Occipital lobe (tissue), 1 donor: Measurements from ENCODE around the gene TNFRSF21. TPM values are rescaled to one million over a fixed set of nuclear protein-coding genes. Genes with fewer than 3 reads are reported as not detected.

Experiments used
- total RNA-seq: library from RNA; depleted of rRNA; stranded (reverse); fragments of >200 nt; gene quantifications from one replicate; pipeline ENCODE4 v1.2.3, GENCODE V29; 2014

TNFRSF21 gene
- total RNA-seq, 1 donor from 2014 or later, result 42.6 TPM

Other genes starting within 250 kb of the TNFRSF21 start
- gene CD2AP, start 167.9 kb upstream of the TNFRSF21 start, total RNA-seq, result 23.1 TPM